ES-I3 (cell line): ENCODE data around the gene ZNHIT2.

ENCODE experiments used
- H3K36me3 ChIP-seq: 2 replicates; pipeline ENCODE4 v1.6.1; 2013; ENCODE audit warnings: mild to moderate bottlenecking, low read length, control low read depth, moderate library complexity; ENCODE audit not compliant: insufficient read depth
- H3K4me1 ChIP-seq: 2 replicates; pipeline ENCODE4 v1.6.1; 2013; ENCODE audit warnings: mild to moderate bottlenecking, control low read depth, low read length; ENCODE audit not compliant: insufficient read depth
- H3K9ac ChIP-seq: 2 replicates; pipeline ENCODE4 v1.6.1; 2013; ENCODE audit warnings: low read depth, mild to moderate bottlenecking, low read length, moderate library complexity
- H3K9me3 ChIP-seq: 2 replicates; pipeline ENCODE4 v1.6.1; 2013; ENCODE audit warnings: mild to moderate bottlenecking, low read length, moderate library complexity; ENCODE audit not compliant: control insufficient read depth, insufficient read depth

ZNHIT2 gene

GRCh38 chr11:65066805-65067291 is 50.7 kb downstream of the ZNHIT2 start:
- H3K9me3 ChIP-seq, result no peaks in the 10 kb centered on the region
- H3K9ac ChIP-seq, result no peak overlapping the region
- H3K36me3 ChIP-seq, result no peaks in the 10 kb centered on the region
- peaks cover 5% of the 10 kb centered on the region; the same call in 1 of the 2 replicates for H3K4me1 ChIP-seq
